Peyer's patch (tissue), 4 donors: ENCODE measurements around the gene PWWP2A. TPM values are rescaled to one million over a fixed set of nuclear protein-coding genes. Genes with fewer than 3 reads are reported as not detected.
"Not testable (repeated sequence)": the region's sequence is repeated elsewhere in the genome, so short reads cannot be mapped to it uniquely, and the experiment has no call there.

Experiments
- DNase-seq, 3 donors: peaks; one replicate each; pipeline ENCODE4 v3.0.0-alpha.2; 2017 to 2019
- H3K27ac ChIP-seq, 4 donors: fragments of 200-600 bp; sonication (generic); one replicate each; pipeline ENCODE4 v1.5.1; 2016 to 2019
- H3K27me3 ChIP-seq, 2 donors: fragments of 200-600 bp; sonication (generic); one replicate each; pipeline ENCODE4 v1.5.1; 2019
- H3K36me3 ChIP-seq, 3 donors: fragments of 200-600 bp; sonication (generic); one replicate each; pipeline ENCODE4 v1.5.1; 2016 to 2019
- H3K4me1 ChIP-seq, 4 donors: fragments of 200-600 bp; sonication (generic); one replicate each; pipeline ENCODE4 v1.5.1; 2016 to 2019
- H3K4me3 ChIP-seq, 4 donors: fragments of 200-600 bp; sonication (generic); 1 replicate in 3 of 4; 2 replicates in 1 of 4; pipeline ENCODE4 v1.5.1; 2016 to 2019; ENCODE audit warnings: mild to moderate bottlenecking in 1 of 4
- H3K9me3 ChIP-seq, 4 donors: fragments of 200-600 bp; sonication (generic); one replicate each; pipeline ENCODE4 v1.5.1; 2016 to 2019; ENCODE audit warnings: mild to moderate bottlenecking in 1 of 4
- CTCF ChIP-seq, 6 experiments: fragments of 450-650 bp in 4 of 6; fragments of 200-600 bp in 2 of 6; sonication (generic) in 1 of 6; IDR thresholded peaks; one replicate each; pipeline ENCODE4 v1.5.1; 2017 to 2019; ENCODE audit warnings: antibody characterized with exemption in 6 of 6, mild to moderate bottlenecking in 3 of 6, moderate library complexity in 1 of 6
- POLR2A ChIP-seq, 2 donors: fragments of 450-650 bp; IDR thresholded peaks; one replicate each; pipeline ENCODE4 v1.5.1; 2017; ENCODE audit warnings: antibody characterized with exemption in 2 of 2, mild to moderate bottlenecking in 2 of 2, moderate library complexity in 2 of 2
- total RNA-seq, 4 donors: library from RNA; depleted of rRNA; stranded (reverse); fragments of >200 nt; gene quantifications; one replicate each; pipeline ENCODE4 v1.1.0, GENCODE V29; 2016

PWWP2A gene
- total RNA-seq, 4 donors from 2014 or later = 34.9 to 57.6 (median 54.3) TPM

- Histone ChIP-seq H3K9me3 (no peaks in the 10 kb centered on the region), H3K4me1 (peaks cover 0 to 7% (median 0%) of the 10 kb centered on the region in 4 donors), H3K36me3 (no peaks in the 10 kb centered on the region), H3K27me3 (no peaks in the 10 kb centered on the region), H3K27ac (peak overlapping the region; percentile 60 to 86 (median 73)), H3K4me3 (no peak overlapping the region)
- TF ChIP-seq POLR2A (IDR thresholded peaks at IDR 0.05) (no peak), CTCF (IDR thresholded peaks at IDR 0.05) (no peak)
- peak; percentile 38 to 78 (median 62) for DNase-seq
Measured at GRCh38 chr5:160165137-160166068, 46.2 kb upstream of the PWWP2A start.

DNA sequence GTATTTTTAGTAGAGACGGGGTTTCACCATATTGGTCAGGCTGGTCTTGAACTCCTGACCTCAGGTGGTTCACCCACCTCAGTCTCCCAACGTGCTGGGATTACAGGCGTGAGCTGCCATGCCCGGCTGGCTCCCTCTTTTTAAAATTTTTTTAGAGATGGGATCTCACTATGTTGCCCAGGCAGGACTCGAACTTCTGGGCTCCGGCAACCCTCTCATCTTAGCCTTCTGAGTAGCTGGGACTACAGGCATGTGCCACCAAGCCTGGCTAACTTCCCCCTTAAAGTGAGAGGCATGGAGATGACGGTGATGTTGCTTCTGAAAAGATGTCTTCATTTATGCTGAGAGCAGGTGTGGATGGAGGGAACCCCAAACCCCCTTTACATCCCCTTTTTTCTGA lies 43.7 kb upstream of the PWWP2A start:
- Histone ChIP-seq H3K4me1 (peaks cover 0 to 7% (median 0%) of the 10 kb centered on the region in 4 donors), H3K9me3 (no peaks in the 10 kb centered on the region), H3K27ac (no peak overlapping the region), H3K4me3 (no peak overlapping the region), H3K27me3 (no peaks in the 10 kb centered on the region), H3K36me3 (no peaks in the 10 kb centered on the region)
- DNase-seq = no peak
- no peak for TF ChIP-seq CTCF (IDR thresholded peaks at IDR 0.05)
- TF ChIP-seq POLR2A (IDR thresholded peaks at IDR 0.05) = no peak

DNA sequence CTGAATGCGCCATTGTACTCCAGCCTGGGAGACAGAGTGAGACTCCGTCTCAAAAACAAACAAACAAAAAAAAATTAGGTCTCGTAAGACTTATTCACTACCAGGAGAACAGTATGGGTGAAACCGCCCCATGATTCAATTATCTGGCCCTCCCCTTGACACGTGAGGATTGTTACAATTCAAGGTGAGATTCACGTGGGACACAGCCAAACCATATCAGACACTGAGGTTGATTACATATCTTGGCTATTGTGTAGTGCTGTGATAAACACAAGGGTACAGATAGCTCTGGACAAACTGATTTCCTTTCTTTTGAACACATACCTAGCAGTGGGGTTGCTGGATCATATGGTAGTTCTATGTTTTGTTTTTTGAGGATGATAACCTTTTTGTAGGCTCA lies 42.4 kb upstream of the PWWP2A start:
- H3K9me3 ChIP-seq = no peaks in the 10 kb centered on the region
- no peak for TF ChIP-seq CTCF (IDR thresholded peaks at IDR 0.05)
- no peak for TF ChIP-seq POLR2A (IDR thresholded peaks at IDR 0.05)
- H3K27ac ChIP-seq = no peak overlapping the region
- no peak for DNase-seq
- H3K4me1 ChIP-seq = peaks cover 0 to 7% (median 0%) of the 10 kb centered on the region in 4 donors
- H3K36me3 ChIP-seq = no peaks in the 10 kb centered on the region
- H3K4me3 ChIP-seq = no peak overlapping the region
- no peaks in the 10 kb centered on the region for H3K27me3 ChIP-seq

- H3K4me1 ChIP-seq, H3K4me3 ChIP-seq, DNase-seq, H3K36me3 ChIP-seq, H3K27ac ChIP-seq, H3K27me3 ChIP-seq, H3K9me3 ChIP-seq: not testable (repeated sequence)
Measured at GRCh38 chr5:160160875-160161274, 41.6 kb upstream of the PWWP2A start.

- no peak for TF ChIP-seq POLR2A (IDR thresholded peaks at IDR 0.05)
- no peak for TF ChIP-seq CTCF (IDR thresholded peaks at IDR 0.05)
- Histone ChIP-seq H3K9me3 (no peaks in the 10 kb centered on the region), H3K27me3 (no peaks in the 10 kb centered on the region), H3K4me3 (no peak overlapping the region), H3K27ac (no peak overlapping the region), H3K36me3 (no peaks in the 10 kb centered on the region), H3K4me1 (peaks cover 0 to 4% (median 0%) of the 10 kb centered on the region in 4 donors)
- DNase-seq = no peak
Measured at GRCh38 chr5:160159991-160160792, 40.9 kb upstream of the PWWP2A start.

DNA sequence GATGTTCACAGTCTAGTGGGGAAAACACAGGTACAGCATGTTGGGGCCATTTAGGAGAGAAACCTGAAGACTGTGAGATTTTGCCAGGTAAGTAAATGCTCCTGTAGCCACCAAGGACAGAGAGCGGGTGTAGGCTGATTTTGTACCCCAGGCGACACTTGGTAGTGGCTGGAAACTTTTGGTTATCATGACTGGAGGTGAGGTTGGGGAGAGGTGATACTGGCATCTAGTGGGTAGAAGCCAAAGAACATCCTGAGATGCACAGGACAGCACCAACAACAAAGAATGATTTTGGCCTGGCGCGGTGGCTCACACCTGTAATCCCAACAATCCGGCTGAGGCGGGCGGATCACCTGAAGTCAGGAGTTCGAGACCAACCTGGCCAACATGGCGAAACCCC lies 38.8 kb upstream of the PWWP2A start:
- Histone ChIP-seq H3K4me3 (no peak overlapping the region), H3K9me3 (no peaks in the 10 kb centered on the region), H3K27ac (no peak overlapping the region), H3K27me3 (no peaks in the 10 kb centered on the region), H3K4me1 (no peaks in the 10 kb centered on the region), H3K36me3 (no peaks in the 10 kb centered on the region)
- TF ChIP-seq CTCF (IDR thresholded peaks at IDR 0.05) (no peak), POLR2A (IDR thresholded peaks at IDR 0.05) (no peak)
- no peak for DNase-seq
